Mesenchymal stem cell (in vitro differentiated cells and primary cell): ENCODE measurements around the gene FAM167B.
"Not testable (repeated sequence)": the region's sequence is repeated elsewhere in the genome, so short reads cannot be mapped to it uniquely, and the experiment has no call there.

Source experiments
- DNase-seq: peaks from one replicate; pipeline ENCODE4 v3.0.0-alpha.2; 2013
- H2AFZ ChIP-seq: one replicate; pipeline ENCODE4 v1.6.1; 2013; ENCODE audit warnings: low read depth, mild to moderate bottlenecking, control low read depth, inconsistent platforms, low read length, moderate library complexity
- H2AK5ac ChIP-seq: 2 replicates; pipeline ENCODE4 v1.6.1; 2013; ENCODE audit warnings: low read length, moderate library complexity, mild to moderate bottlenecking, inconsistent platforms; ENCODE audit not compliant: severe bottlenecking
- H2BK120ac ChIP-seq: one replicate; pipeline ENCODE4 v1.6.1; 2013; ENCODE audit warnings: low read depth, mild to moderate bottlenecking, inconsistent platforms, low read length, moderate library complexity
- H2BK12ac ChIP-seq, 2 experiments: one replicate each; pipeline ENCODE4 v1.6.1; 2013; ENCODE audit warnings: inconsistent platforms in 2 of 2, low read length in 2 of 2, mild to moderate bottlenecking in 2 of 2, moderate library complexity in 2 of 2, control low read depth in 1 of 2
- H2BK15ac ChIP-seq: one replicate; pipeline ENCODE4 v1.6.1; 2013; ENCODE audit warnings: mild to moderate bottlenecking, low read depth, inconsistent platforms; ENCODE audit not compliant: poor library complexity, severe bottlenecking
- H2BK5ac ChIP-seq: 2 replicates; pipeline ENCODE4 v1.6.1; 2013; ENCODE audit warnings: low read depth, mild to moderate bottlenecking, low read length, control low read depth, inconsistent platforms; ENCODE audit not compliant: poor library complexity, severe bottlenecking
- H3K14ac ChIP-seq, 2 experiments: one replicate each; pipeline ENCODE4 v1.6.1; 2013; ENCODE audit warnings: inconsistent platforms in 2 of 2, low read length in 2 of 2, control low read depth in 1 of 2, mild to moderate bottlenecking in 1 of 2, moderate library complexity in 1 of 2
- H3K18ac ChIP-seq, 2 experiments: one replicate each; pipeline ENCODE4 v1.6.1; 2013; ENCODE audit warnings: inconsistent platforms in 2 of 2, low read length in 2 of 2, control low read depth in 1 of 2, low read depth in 1 of 2, mild to moderate bottlenecking in 1 of 2
- H3K23ac ChIP-seq, 2 experiments: one replicate each; pipeline ENCODE4 v1.6.1; 2013; ENCODE audit warnings: inconsistent platforms in 2 of 2, low read length in 2 of 2, mild to moderate bottlenecking in 2 of 2, moderate library complexity in 2 of 2, control low read depth in 1 of 2
- H3K27ac ChIP-seq: 2 replicates; pipeline ENCODE4 v1.5.1; 2013; ENCODE audit warnings: mild to moderate bottlenecking, moderate library complexity, low read length, control low read depth, inconsistent platforms; ENCODE audit not compliant: poor library complexity, severe bottlenecking
- H3K27me3 ChIP-seq, 2 experiments: 2 replicates each; pipeline versions ENCODE4 v1.6.1 to v1.7.0; 2013; ENCODE audit warnings: low read length in 2 of 2, mild to moderate bottlenecking in 2 of 2, moderate library complexity in 2 of 2, control low read depth in 1 of 2, inconsistent platforms in 1 of 2; ENCODE audit not compliant: control insufficient read depth in 1 of 2, insufficient read depth in 1 of 2
- H3K36me3 ChIP-seq, 2 experiments: 2 replicates each; pipeline versions ENCODE4 v1.6.1 to v1.7.0; 2013; ENCODE audit warnings: low read length in 2 of 2, control low read depth in 1 of 2, inconsistent platforms in 1 of 2, low read depth in 1 of 2, mild to moderate bottlenecking in 1 of 2; ENCODE audit not compliant: insufficient read depth in 2 of 2, control insufficient read depth in 1 of 2
- H3K4ac ChIP-seq, 2 experiments: one replicate each; pipeline ENCODE4 v1.6.1; 2013; ENCODE audit warnings: inconsistent platforms in 2 of 2, low read length in 2 of 2, mild to moderate bottlenecking in 2 of 2, moderate library complexity in 2 of 2, control low read depth in 1 of 2, low read depth in 1 of 2
- H3K4me1 ChIP-seq: 2 replicates; pipeline ENCODE4 v1.6.1; 2013; ENCODE audit warnings: low read depth, low read length, control low read depth; ENCODE audit not compliant: control insufficient read depth, insufficient read depth
- H3K4me2 ChIP-seq: 2 replicates; pipeline ENCODE4 v1.6.1; 2013; ENCODE audit warnings: low read length, mild to moderate bottlenecking, inconsistent platforms; ENCODE audit not compliant: poor library complexity, severe bottlenecking
- H3K4me3 ChIP-seq, 2 experiments: 2 replicates each; pipeline versions ENCODE4 v1.5.1 to v1.7.0; 2013; ENCODE audit warnings: low read length in 2 of 2, mild to moderate bottlenecking in 2 of 2, control low read depth in 1 of 2, low read depth in 1 of 2; ENCODE audit not compliant: insufficient read depth in 1 of 2
- H3K79me1 ChIP-seq: replicated peaks from 2 replicates; pipeline ENCODE4 v1.6.1; 2013; ENCODE audit warnings: mild to moderate bottlenecking, control low read depth, low read length, inconsistent platforms; ENCODE audit not compliant: poor library complexity, severe bottlenecking
- H3K9ac ChIP-seq: 2 replicates; pipeline ENCODE4 v1.7.0; 2013; ENCODE audit warnings: mild to moderate bottlenecking, low read length, moderate library complexity
- H3K9me3 ChIP-seq: 2 replicates; pipeline ENCODE4 v1.7.0; 2013; ENCODE audit warnings: mild to moderate bottlenecking, low read length; ENCODE audit not compliant: control insufficient read depth
- H4K8ac ChIP-seq: one replicate; pipeline ENCODE4 v1.6.1; 2013; ENCODE audit warnings: inconsistent platforms, mild to moderate bottlenecking, low read length, moderate library complexity
- H4K91ac ChIP-seq: one replicate; pipeline ENCODE4 v1.6.1; 2013; ENCODE audit warnings: mild to moderate bottlenecking, low read length, inconsistent platforms
- WGBS: methylation state at CpG from one replicate; pipeline ENCODE4 v1.1.7; 2013; ENCODE audit warnings: mixed read lengths; 5-methylcytosine and 5-hydroxymethylcytosine counted together

The FAM167B gene

DNA sequence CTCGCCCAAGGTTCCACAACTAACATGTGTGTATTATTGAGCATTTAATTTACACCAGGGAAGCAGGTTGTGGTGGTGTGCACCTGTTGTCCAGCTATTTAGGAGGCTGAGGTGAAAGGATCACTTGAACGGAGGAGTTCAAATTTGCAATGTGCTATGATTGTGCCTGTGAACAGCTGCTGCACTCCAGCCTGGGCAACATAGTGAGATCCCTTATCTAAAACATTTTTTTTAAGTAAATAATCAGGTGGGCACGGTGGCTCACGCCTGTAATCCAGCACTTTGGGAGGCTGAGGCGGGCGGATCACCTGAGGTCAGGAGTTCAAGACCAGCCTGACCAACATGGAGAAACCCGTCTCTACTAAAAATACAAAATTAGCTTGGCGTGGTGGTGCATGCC is 37.8 kb downstream of the FAM167B start:
- not testable (repeated sequence) for H3K4me2 ChIP-seq, H3K36me3 ChIP-seq, H3K27me3 ChIP-seq, H3K18ac ChIP-seq, H2BK15ac ChIP-seq, H3K27ac ChIP-seq, H3K9ac ChIP-seq, H3K4ac ChIP-seq, H2BK120ac ChIP-seq, H3K14ac ChIP-seq, H2AFZ ChIP-seq, H3K4me3 ChIP-seq, H3K9me3 ChIP-seq, H2BK12ac ChIP-seq, H2AK5ac ChIP-seq, H3K79me1 ChIP-seq, H3K23ac ChIP-seq, H4K91ac ChIP-seq, H2BK5ac ChIP-seq, DNase-seq, H3K4me1 ChIP-seq, H4K8ac ChIP-seq
- 94% methylated on average over 8 of the region's 8 CpGs for WGBS

DNA sequence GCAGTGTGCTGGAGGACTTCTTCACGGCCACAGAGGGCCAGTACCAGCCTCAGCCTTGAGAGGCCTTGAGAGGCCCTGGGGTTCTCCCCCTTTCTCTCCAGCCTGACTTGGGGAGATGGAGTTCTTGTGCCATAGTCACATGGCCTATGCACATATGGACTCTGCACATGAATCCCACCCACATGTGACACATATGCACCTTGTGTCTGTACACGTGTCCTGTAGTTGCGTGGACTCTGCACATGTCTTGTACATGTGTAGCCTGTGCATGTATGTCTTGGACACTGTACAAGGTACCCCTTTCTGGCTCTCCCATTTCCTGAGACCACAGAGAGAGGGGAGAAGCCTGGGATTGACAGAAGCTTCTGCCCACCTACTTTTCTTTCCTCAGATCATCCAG is 38.6 kb downstream of the FAM167B start:
- no peaks in the 10 kb centered on the region for H3K79me1 ChIP-seq
- DNase-seq = no peak

DNA sequence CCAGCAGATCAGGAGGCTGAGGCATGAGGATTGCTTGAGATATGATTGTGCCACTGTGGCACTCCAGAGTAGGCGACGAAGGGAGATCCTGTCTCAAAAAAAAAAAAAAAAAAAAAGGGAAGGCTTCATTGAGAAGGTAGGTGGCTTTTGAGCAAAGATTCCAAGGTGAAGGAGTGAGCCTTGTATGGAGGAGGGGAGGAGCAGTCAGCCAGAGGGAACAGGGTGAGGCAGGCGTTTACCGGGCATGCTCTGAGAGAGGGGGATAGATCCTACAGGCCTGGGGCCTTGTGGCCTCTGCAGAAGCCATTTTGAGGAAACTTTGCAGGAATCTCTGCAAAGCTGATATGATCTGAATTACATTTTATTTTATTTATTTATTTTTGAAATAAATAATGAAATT is 39.7 kb downstream of the FAM167B start:
- Histone ChIP-seq H2AFZ (no peak overlapping the region), H4K91ac (no peak overlapping the region), H3K4me2 (no peak overlapping the region), H3K9me3 (no peaks in the 10 kb centered on the region), H3K14ac (no peak overlapping the region), H2BK5ac (no peak overlapping the region), H3K27ac (no peak overlapping the region), H3K4me3 (no peak overlapping the region), H2BK12ac (no peak overlapping the region), H2BK120ac (no peak overlapping the region), H3K23ac (no peak overlapping the region), H3K27me3 (no peaks in the 10 kb centered on the region), H3K4ac (no peak overlapping the region), H3K4me1 (no peaks in the 10 kb centered on the region), H2AK5ac (no peak overlapping the region), H3K9ac (no peak overlapping the region), H3K79me1 (no peaks in the 10 kb centered on the region), H3K18ac (no peak overlapping the region), H4K8ac (no peak overlapping the region), H2BK15ac (no peak overlapping the region), H3K36me3 (no peaks in the 10 kb centered on the region)
- WGBS = 99% methylated on average over 2 of the region's 4 CpGs
- no peak for DNase-seq

More for the DNA sequence above, 38.6 kb downstream of the FAM167B start:
- Histone ChIP-seq H4K8ac (no peak overlapping the region), H3K4me1 (no peaks in the 10 kb centered on the region), H3K4me2 (no peak overlapping the region), H2BK120ac (no peak overlapping the region), H2BK5ac (no peak overlapping the region), H3K36me3 (no peaks in the 10 kb centered on the region), H3K4ac (no peak overlapping the region), H2BK12ac (no peak overlapping the region), H2AK5ac (no peak overlapping the region), H3K18ac (no peak overlapping the region), H3K23ac (no peak overlapping the region), H2AFZ (no peak overlapping the region), H3K9ac (no peak overlapping the region), H3K27me3 (no peaks in the 10 kb centered on the region), H3K9me3 (no peaks in the 10 kb centered on the region), H3K4me3 (no peak overlapping the region), H2BK15ac (no peak overlapping the region), H4K91ac (no peak overlapping the region), H3K14ac (no peak overlapping the region), H3K27ac (no peak overlapping the region)
- WGBS = 94% methylated on average over 3 of the region's 3 CpGs

DNA sequence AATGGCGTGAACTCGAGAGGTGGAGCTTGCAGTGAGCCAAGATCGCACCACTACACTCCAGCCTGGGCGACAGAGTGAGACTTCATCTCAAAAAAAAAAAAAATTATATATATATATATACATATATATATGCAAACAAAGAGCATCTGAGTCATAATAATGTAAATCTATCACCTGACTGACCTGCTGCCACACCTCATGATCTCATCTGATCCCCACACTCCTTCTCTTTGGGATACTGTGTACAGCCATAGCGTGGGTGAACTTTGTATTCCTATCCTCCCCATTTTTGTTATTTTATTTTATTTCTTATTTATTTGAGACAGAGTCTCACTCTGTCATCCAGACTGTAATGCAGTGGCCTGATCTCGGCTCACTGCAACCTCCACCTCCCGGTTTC is 42.2 kb downstream of the FAM167B start:
- 99% methylated on average over 2 of the region's 7 CpGs for WGBS
- peaks cover 1% of the 10 kb centered on the region for H3K79me1 ChIP-seq

More for the DNA sequence above, 42.2 kb downstream of the FAM167B start:
- Histone ChIP-seq H2BK12ac (no peak overlapping the region), H3K9ac (no peak overlapping the region), H3K23ac (no peak overlapping the region), H3K27me3 (no peaks in the 10 kb centered on the region), H3K9me3 (no peaks in the 10 kb centered on the region), H3K36me3 (no peaks in the 10 kb centered on the region), H4K8ac (no peak overlapping the region), H3K27ac (no peak overlapping the region), H2AK5ac (no peak overlapping the region), H3K14ac (no peak overlapping the region), H3K4me1 (peaks cover 5% of the 10 kb centered on the region), H2BK15ac (no peak overlapping the region), H2BK120ac (no peak overlapping the region), H2AFZ (no peak overlapping the region), H3K18ac (no peak overlapping the region), H3K4ac (no peak overlapping the region), H4K91ac (no peak overlapping the region), H3K4me2 (no peak overlapping the region), H3K4me3 (no peak overlapping the region), H2BK5ac (no peak overlapping the region)
- DNase-seq = no peak
